Stimulated activated CD8-positive, alpha-beta memory T cell treated with anti-CD3 and anti-CD28 coated beads, Interleukin-15, amount 100 ng/mL, for 1 hour (primary cell): Measurements from ENCODE around the gene AP2A1.

Experiments used
- DNase-seq: peaks from one replicate; pipeline ENCODE4 v3.0.0-alpha.2; 2020; ENCODE audit warnings: low read depth

The AP2A1 gene

GRCh38 chr19:49793561-49793840 lies 26.7 kb downstream of the AP2A1 start:
- no peak for DNase-seq

- no peak for DNase-seq
Observed at GRCh38 chr19:49795615-49796014, 28.8 kb downstream of the AP2A1 start.

- no peak for DNase-seq
Observed at GRCh38 chr19:49798574-49798973, 31.8 kb downstream of the AP2A1 start.

- no peak for DNase-seq
Observed at GRCh38 chr19:49799271-49799797, 32.5 kb downstream of the AP2A1 start.

GRCh38 chr19:49799798-49800376 lies 33.1 kb downstream of the AP2A1 start:
- DNase-seq: no peak

- no peak for DNase-seq
Observed at GRCh38 chr19:49800771-49801170, 34.0 kb downstream of the AP2A1 start.

DNA sequence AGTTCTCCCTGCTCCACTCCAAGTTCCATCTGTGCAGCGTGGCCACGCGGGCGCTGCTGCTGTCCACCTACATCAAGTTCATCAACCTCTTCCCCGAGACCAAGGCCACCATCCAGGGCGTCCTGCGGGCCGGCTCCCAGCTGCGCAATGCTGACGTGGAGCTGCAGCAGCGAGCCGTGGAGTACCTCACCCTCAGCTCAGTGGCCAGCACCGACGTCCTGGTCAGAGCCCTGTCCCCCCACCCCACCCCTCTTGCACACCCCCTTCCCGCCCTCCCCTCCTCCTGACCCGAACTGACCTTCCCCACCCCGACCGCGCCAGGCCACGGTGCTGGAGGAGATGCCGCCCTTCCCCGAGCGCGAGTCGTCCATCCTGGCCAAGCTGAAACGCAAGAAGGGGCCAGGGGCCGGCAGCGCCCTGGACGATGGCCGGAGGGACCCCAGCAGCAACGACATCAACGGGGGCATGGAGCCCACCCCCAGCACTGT lies 34.6 kb downstream of the AP2A1 start:
- no peak for DNase-seq

DNA sequence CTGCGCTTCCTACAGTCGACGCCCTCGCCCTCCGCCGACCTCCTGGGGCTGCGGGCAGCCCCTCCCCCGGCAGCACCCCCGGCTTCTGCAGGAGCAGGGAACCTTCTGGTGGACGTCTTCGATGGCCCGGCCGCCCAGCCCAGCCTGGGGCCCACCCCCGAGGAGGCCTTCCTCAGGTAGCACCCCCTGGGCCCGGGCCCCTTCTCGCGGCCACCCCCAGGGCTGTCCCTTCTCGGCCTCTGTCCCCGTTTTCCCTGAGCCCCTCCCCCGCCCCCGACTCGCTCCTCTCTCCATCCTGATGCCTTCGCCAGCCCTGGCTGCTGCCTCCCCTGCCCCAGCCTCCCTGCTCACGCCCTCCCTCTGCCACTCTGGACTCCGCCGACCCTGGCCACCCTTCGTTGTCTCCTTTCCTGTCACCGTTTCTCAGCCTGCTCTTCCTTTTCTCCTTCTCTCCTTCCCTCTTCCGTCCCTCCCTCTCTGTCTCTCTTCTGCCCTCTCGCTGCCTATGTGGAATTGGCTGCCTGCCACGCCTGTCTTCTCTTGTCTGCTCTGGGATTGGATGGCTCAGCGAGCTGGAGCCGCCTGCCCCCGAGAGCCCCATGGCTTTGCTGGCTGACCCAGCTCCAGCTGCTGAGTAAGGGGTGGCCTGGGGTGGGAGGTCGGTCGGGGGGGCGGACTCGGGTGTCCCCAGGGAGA lies 35.3 kb downstream of the AP2A1 start:
- DNase-seq: no peak

DNA sequence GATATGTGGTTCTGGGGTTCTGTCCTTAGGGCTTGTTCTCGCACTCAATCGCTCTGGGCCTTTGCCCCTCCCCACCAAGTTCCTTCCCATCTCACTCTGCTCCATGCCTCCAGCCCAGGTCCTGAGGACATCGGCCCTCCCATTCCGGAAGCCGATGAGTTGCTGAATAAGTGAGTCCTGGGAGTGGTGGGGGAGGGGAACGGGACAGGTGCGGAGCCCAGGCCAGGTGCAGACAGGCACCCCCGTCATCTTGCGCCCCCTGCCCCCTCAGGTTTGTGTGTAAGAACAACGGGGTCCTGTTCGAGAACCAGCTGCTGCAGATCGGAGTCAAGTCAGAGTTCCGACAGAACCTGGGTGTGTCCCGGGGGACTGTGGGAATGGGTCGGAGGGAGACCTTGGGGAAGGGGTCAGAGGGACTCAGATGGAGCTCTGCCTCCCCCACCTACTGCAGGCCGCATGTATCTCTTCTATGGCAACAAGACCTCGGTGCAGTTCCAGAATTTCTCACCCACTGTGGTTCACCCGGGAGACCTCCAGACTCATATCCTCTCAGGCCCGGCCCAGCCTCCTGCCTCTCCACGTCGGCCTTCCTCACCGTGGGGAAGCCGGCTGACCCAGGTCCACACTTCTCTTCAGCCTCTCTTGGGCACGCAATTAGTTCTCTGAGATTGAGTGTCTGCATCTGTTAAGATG lies 36.2 kb downstream of the AP2A1 start:
- DNase-seq: no peak

DNA sequence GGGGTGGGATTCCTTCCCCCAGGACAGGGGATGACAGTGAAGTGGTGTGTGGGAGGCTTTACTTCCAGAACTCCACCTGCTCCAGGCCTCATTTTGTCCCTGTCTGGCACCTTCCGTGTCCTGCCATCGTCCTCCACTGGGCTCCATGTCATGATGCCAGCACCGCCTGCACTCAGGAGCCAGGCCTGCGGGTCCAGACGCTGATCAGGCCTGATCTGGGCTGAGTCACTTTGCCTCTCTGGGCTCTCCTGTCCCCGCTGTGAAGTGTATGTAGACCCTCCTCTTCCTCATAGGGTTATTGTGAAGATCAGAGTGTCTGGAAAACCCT lies 36.7 kb downstream of the AP2A1 start:
- DNase-seq: no peak

DNA sequence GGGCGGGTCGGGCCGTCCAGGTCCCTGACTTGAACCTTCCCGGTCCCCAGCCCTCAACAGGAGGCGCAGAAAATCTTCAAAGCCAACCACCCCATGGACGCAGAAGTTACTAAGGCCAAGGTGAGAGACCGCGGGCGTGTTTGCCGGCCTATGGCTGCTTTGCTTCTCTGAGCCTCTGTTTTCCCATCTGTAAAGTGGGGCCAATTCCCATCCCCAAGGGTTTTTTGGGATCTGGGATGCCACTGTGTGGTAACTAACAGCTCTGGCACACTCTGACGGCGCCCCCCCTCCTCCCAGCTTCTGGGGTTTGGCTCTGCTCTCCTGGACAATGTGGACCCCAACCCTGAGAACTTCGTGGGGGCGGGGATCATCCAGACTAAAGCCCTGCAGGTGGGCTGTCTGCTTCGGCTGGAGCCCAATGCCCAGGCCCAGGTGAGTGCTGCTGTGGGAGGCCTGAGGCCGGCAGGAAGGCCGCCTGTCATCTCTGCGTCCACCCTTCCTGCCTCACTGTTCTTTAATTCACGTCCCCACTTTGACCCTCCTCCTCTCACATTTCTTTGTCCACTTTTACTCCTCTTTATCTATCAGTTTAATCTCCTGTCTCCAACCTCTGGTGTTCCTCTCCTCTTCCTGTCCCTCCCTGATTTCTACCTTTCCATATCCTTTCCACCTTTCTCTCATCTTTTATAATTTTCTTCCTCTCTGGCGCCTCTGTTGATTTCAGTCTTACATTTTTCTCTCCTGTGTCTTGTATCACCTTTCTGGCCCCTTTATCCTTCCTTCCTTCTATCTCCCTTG lies 39.2 kb downstream of the AP2A1 start:
- no peak for DNase-seq

DNA sequence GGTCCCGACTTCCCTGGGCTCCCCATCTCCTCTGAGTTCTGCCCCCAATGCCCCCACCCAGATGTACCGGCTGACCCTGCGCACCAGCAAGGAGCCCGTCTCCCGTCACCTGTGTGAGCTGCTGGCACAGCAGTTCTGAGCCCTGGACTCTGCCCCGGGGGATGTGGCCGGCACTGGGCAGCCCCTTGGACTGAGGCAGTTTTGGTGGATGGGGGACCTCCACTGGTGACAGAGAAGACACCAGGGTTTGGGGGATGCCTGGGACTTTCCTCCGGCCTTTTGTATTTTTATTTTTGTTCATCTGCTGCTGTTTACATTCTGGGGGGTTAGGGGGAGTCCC lies 39.8 kb downstream of the AP2A1 start:
- no peak for DNase-seq

DNA sequence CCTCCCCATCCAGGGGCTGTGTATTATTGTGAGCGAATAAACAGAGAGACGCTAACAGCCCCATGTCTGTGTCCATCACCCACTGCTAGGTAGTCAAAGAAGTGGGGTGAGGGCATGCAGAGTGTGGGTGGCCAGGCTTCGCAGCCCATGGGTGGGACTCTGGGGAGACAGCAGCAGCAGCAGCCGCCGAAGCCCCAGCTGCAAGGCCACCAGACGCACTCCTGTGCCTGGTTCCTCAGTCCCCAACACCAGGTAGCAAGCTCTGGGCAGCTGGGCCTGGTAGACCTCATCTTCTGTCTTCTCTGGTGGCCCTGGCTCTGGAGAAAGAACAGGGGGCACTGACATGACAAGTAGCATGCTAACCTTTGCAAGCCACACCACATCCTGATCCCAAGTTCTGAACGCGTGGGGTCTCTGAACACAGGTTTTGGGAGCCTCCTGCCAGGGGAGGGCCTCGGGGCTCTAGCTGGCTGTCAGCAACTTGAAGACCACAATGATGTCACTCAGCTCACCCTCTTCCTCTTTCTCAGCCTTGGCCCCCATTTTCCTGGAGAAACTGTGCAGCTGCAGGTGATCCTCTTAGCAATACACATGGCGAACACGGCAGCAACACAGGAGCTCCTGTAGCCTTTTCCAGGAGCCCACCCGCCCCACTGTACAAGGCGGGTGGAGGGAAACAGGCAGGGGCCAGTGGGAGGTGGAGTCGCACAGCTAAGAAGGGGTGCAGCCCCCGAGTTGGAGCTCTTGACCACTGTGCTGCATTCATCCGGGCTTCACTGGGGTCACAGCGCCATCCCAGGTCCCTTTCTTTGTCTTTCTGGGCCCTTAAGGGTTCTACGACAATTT lies 40.5 kb downstream of the AP2A1 start:
- no peak for DNase-seq

DNA sequence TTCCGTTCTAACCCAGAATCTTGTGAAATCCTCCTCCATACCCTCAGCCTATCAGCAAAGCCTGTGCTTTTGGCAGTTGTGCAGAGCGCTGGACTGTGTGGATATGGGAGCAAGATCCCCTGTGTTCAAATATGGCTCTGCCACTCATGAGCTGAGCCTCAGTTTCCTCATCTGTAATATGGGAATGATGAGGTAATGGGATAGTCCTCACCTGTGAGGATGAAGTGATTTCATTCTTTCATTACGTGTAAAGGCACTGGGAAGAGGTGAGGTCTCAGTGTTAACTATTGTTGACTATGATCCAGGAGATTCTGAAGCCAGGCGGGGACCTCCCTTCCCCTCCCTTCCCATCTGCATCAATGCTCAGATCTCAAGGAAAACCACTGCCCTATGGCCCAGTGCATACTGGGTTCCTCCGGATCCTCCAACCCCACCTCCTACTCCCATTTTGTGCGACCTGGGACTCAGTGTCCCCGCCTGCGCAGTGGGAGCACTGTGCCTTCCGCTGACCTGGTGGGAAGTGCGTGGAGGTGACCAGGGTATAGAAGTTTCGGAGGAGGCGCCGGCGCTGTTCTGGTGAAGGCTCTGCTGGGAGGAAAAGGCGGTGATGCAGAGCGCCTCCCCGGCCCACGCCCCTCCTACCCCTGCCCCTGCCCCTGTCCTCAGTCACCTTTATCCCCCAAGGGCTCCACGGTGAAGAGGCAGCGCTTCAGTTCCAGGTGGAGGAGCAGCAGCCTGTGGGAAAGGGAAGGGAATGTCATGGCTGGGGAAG lies 41.3 kb downstream of the AP2A1 start:
- DNase-seq: no peak

DNA sequence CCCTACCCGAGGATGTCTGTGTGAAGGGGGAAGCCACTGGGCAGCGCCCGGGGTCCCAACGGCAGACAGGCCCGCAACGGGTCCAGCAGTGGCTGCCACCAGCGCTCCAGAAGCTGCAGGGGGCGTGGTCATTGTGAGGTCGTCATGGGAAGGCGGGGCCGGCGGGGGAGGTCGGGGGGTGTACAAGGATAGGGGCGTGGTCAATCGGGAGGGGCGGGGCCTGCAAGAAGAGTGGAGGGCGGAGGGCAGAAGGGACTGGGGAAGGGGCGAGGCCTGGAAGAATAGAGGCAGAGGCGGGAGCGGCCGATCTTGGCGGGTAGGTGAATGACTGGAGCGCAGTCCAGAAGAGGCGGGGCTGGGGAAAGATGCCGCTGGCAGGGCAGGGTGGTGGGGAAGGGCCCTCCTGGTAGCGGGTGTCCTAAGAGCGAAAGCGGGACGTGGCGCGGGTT lies 41.9 kb downstream of the AP2A1 start:
- peak; percentile 82 for DNase-seq

DNA sequence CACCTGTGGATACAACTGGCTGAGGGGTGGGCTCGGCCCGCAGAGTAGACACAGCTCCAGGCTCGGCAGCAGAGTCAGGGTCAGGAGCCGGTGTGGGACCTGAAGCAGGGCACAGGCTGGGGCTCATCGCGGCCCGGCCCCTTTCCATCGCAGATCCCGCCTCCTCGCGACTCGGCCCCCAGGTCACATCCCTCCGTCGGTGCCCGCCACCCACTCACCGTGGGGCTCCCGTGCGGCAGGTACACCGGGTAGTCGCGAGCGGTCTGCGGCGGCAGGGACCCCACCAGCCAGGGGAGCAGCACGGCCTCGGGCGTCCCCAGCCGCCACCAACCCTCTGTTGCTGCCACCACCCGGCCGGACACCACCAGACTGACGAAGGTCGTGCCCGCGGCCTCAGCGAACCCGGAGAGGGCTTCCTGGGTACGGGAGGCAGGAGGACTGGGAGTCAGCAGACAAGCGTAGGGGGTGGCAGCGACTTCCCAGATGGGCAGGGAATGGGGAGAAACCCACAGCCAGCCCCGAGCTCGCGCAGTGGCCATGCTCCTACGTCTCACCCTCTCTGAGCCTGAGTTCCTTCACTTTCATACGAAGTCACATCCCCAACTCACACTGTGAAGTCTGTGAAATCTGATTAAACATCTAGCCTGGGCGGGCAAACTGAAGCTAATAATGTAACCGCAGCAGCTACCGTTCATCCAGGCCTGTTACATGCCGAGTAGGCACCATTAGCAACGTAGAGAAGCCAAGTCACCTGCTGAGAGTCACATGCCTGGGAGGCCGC lies 42.5 kb downstream of the AP2A1 start:
- DNase-seq: peak; percentile 18

DNA sequence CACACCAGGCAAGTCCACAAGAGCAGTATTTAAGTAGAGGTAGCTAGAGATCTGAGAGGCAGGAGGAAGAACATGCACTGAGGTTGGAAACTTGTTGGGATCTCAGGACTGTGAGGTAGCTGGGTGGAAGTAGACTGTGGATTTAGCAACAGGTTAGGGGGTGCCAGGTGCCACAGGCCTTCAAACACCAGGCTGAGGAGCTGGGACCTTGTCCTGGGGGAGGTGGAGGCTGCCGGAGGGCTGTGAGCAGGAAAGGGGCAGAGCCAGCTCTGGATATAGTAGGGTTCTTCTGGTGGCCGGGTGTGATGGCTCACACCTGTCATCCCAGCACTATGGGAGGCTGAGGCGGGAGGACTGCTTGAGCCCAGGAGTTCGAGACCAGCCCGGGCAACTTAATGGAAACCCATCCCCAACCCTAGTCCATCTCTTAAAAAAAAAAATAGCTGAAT lies 43.2 kb downstream of the AP2A1 start:
- DNase-seq: no peak

DNA sequence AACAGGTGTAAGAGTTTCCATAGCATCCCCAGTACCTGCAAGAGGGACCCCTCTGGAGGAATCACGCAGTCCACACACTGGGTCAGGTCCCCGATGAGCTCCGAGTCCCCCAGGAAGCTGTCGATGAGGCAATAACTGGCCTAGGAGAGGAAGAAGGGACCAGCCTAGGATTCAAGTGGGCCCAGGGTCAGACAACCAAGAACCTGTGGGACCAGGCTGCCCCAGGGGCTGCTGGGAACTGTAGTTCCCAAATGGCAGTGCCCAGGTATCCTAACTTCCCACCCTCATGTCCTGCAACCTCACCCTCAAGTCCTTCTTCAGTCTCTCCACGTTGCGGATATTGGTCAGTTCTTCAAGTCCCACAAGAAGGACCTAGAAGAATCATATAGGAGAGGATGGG lies 44.5 kb downstream of the AP2A1 start:
- DNase-seq: no peak

DNA sequence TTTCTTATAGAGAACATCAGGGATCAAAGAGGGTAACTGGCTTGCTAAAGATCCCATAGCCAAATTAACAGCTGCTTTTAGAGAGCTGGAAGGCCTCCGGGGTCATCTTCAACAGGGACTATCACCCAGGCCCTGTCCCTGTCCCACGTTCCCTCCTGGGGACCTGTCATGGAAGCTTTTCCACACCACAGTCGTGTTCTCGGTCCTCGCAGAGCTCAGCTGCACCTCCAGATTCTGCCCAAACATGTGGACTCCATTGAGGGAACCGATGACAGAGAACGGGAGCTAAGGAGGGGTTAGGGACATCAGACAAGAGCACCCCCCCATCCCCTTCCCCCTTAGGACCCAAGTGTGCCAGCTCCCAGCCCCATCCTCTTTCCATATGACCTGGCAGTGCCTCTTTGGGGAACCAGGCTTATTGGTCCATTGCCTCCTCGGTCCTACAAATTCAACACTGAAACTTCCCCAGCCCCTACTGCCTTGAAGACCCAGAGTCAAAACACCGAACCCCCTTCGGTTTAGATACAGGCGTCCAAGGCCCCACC lies 45.7 kb downstream of the AP2A1 start:
- no peak for DNase-seq
